HG03469 (cell line): ENCODE results near the gene KCNH1.

Experiments used
- ATAC-seq: cut with Tn5 transposase; IDR thresholded peaks from one replicate; pipeline ENCODE4 v1.9.1; 2021; ENCODE audit warnings: mild to moderate bottlenecking, moderate library complexity, moderate number of reproducible peaks; ENCODE audit not compliant: unreplicated experiment

KCNH1 gene

GRCh38 chr1:210932104-210932503, 201.8 kb downstream of the KCNH1 start:
- no peak for ATAC-seq

- no peak for ATAC-seq
Observed at GRCh38 chr1:210922666-210923065, 211.3 kb downstream of the KCNH1 start.

DNA sequence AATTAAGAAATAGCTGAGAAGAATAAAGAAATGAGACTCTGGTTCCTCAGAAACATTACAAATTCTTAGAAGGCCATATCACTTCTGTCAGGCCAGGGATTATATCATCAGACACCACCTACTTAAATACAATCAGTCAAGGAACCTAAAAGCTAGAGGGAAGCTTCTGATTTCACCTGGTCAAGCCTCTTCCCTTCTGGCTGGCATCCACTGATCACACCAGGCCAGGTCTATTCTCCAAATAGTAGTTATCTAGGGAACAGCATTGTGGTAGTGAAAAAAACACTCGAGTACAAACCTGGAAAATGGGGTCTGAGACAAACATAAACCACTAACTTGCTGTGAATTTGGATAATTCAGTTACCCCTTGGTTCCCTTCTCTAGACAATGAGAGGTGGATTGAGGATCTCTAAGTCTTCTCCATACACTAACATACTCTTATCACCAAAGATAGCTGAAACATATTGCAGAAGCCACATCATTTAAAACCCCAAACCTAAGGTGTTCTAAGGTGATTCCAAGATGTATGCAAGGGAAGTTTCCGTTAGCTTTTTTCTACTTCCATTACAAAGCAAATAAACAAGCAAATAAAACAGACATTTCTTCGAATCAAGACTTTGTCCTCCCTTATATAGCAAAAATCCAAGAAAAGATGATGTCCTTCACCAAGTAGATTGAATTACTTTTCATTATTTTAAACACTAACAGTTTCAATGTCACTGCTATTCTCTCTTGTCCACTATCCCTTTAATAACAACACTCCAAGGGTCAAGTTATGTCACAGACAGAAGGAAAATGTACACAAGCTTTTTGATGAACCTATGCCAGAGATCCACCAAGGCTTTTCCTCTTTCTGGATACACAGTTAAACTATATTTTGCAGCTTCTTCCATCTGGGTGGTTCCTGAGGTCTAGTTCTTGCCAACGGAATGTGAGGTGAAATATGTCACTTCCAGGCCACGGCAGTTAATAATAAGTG, 212.9 kb downstream of the KCNH1 start:
- ATAC-seq = no peak

DNA sequence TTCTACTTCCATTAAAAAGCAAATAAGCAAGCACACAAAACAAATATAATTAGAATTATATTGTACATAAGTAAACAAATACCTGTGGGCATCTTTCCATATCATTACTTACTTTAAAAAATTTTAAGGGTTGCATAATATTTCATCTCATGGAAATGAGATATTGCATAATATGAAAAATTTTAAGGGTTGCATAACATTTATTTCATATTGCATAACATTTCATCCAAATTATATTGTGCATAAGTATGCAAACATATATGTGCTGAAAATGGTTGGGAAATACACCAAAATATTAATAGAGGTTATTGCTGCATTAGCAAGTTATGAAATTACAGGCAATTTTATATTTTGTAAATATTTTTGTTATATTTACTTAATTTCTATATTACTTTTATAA, 213.7 kb downstream of the KCNH1 start:
- ATAC-seq = no peak

DNA sequence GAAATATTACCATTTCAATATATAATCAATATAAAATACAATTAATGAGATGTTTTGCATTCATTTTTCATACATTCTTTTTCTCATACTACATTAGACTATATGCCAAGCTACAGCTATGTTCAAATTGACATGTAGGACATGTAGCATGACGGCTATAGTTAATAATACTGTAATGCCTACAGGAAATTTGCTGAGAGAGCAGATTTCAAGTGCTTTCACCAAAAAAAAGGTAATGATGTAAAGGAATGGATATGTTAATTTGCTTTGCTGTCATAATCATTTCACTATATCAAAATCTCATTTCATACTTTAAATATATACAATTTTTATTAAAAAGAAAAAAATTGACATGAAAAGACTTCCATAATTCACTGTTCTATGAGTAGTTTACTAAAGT, 215.1 kb downstream of the KCNH1 start:
- no peak for ATAC-seq

- ATAC-seq = no peak
Observed at GRCh38 chr1:210917560-210918169, 216.3 kb downstream of the KCNH1 start.

GRCh38 chr1:210916548-210916947, 217.4 kb downstream of the KCNH1 start:
- no peak for ATAC-seq

- ATAC-seq = no peak
Observed at GRCh38 chr1:210915890-210916507, 217.9 kb downstream of the KCNH1 start.

GRCh38 chr1:210912752-210913151, 221.2 kb downstream of the KCNH1 start:
- ATAC-seq = no peak

DNA sequence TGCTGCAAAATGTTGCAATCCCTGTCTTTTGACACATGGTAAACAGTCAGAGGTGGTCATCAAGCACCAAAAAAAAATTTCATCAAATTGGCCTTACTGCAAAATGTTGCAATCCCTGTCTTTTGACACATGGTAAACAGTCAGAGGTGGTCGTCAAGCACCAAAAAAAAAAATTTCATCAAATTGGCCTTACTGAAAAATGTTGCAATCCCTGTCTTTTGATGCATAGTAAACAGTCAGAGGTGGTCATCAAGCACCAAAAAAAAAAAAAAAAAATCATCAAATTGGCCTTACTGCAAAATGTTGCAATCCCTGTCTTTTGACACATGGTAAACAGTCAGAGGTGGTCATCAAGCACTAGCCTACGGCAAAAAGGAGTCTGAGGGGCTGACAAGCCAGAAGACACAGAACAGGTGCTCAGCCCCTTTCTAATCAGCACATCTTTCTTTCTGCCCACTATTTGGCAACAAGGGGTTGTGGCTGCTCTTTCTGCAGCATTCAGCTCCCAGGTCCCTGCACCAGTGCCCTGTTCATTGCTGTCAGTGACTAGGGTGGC, 223.8 kb downstream of the KCNH1 start:
- no peak for ATAC-seq

GRCh38 chr1:210908791-210909190, 225.2 kb downstream of the KCNH1 start:
- ATAC-seq = no peak

- ATAC-seq = no peak
Observed at GRCh38 chr1:210908257-210908656, 225.7 kb downstream of the KCNH1 start.

DNA sequence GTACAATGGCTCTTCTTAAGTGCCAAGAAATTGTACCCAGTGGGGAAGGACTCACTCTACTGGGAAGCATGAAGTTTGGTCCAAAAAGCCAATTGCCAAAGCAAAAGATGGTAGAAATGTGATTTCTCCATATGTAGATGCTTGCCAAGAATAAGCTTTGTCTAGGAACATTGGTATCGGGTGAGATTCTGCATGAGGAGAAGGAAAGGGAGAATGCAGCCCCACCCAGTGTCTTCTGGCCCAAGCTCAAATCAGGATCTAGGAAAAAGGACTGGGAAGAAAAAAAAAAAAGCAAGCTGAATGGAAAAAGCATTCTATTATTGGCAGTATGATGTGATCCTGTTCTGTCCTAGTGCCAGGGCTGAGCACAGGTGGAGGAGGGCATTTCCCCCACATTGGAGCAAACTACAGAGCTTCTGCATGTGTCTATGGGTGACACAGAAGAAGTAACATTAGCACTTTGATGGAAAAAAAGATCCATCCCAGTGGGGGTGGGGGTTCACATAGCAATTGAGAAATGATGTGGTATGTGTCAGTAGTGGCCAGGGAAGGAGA, 226.6 kb downstream of the KCNH1 start:
- no peak for ATAC-seq

DNA sequence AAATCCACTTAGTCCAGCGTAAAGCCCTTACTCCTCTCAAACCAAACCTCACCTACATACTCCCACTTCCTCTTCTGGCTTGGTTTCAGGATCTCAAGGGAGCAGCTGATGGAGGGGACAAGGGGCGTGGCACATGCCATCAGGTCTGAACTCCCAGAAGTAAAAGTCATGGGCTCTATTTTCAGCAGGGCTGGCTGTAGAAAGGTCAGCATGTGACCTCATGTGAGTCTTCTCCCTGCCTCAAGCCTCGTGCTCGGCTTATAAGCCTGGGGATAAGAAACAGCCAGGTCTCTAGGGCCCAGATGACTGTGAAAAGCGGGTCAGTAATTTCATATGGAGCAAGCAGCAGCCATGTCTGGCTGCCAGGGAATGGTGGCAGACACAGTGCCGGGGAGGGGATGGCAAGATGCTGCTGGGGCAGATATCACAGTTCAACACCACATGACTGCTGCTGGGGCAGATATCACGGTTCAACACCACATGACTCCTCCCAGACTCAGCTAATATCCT, 227.9 kb downstream of the KCNH1 start:
- ATAC-seq = no peak

DNA sequence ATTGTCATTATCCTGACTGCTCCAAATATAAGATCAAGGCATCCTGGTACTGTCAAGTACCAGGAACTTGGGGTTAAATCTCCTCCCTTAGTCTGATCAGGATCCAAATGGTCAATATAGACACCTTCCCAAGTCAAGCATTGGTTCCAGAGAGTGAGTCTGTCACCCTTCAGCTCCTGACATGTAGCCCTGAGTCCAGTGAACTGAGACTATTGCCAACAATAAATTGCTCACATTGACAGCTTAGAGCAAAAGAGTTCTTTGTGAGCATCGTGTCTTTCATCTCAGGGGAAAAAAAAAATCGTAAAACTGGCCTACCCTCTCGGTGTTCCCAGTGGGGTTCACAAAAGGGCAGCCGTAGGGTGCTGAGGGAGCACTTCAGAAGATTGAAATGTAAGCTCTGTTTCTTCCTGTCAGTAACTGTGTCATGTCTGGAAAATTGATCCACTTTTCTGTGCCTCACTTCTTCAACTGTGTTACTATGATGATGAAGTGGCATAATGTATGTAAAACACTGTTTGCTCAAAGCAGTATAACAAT, 228.5 kb downstream of the KCNH1 start:
- no peak for ATAC-seq

DNA sequence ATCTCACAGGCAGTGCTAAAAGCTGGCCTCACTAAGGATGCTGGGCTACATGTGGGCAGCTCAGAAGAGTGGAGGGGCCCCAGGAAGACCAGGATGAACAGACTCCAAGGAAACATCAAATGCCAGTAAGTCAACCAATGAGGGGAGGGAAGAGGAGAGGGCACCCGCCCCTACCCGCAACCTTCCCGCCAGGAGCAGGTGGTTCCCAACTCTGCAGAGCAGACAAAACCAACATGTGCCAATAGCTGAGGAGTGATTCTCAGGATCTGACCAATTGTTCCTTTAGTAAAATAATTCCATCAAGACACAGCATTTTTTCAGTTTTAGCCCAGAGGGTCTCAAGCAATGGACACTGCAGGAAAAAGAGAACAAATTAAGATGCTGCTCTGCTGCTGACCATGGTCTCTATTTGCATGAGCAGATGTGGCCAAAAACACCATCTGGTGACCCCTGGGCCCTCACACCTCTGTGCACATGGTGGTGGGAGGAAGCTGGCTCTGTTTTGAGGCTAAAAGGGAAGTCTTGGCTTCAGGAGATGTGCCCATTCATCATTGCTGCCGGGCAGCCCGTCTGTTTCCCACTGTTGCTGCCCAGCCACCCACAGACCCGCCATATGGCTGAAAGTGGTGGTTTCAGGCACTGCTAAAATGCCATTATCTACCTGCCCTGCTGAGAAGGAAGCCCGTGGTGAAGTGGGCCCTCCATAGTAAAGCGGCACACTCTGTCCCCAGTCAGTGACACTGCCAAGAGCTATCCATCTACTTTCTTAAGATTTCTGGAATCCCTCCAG, 231.8 kb downstream of the KCNH1 start:
- ATAC-seq = no peak

GRCh38 chr1:210900820-210901219, 233.1 kb downstream of the KCNH1 start:
- no peak for ATAC-seq

DNA sequence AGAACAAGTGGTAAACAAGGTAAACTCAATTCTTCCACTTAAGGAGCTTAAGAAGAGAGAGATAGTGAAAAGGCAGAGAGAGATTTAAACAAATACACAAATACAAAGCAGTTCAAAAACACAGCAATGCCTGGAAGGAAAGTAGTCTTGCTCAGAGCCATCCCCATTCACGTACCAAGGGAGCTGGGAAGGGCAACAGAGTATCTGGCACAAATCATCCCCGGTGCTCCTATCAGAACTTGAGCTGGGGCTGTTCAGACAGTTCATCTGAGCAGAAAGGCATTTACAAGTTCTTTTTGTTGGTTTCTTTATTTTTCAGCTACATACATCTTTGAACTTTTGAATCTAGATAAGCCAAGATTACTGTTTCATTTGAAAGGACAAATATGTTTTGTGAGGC, 233.9 kb downstream of the KCNH1 start:
- no peak for ATAC-seq

DNA sequence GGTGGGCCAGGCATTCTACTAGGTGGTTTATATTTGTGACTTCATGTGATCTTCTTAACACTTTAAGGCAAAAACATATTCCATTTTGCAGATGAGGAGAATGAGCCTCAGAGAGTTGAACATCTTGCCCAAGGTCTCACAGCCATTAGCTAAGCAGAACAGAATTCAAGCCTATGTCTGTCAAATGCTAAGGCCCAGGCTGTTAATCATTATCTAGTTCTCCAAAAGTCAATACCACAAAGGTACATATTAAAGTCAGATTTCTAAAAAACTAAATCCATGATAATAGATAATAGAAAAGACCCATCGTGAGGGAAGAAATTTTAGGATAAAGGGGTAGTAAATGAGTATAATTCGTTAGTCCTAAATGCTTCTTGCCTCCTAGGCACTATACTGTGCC, 234.3 kb downstream of the KCNH1 start:
- no peak for ATAC-seq

GRCh38 chr1:210898473-210898872, 235.5 kb downstream of the KCNH1 start:
- no peak for ATAC-seq
